Prostate gland (tissue), 2 donors: Measurements from ENCODE around the gene HOXD11. TPM values are rescaled to one million over a fixed set of nuclear protein-coding genes. Genes with fewer than 3 reads are reported as not detected.

Experiments used
- DNase-seq: peaks from one replicate; pipeline ENCODE4 v3.0.0-alpha.2; 2019; ENCODE audit warnings: low spot score
- H3K27ac ChIP-seq, 2 donors: fragments of 200-600 bp; sonication (generic); 2 replicates each; pipeline ENCODE4 v1.5.1; 2017 to 2019
- H3K27me3 ChIP-seq: fragments of 200-600 bp; sonication (generic); replicated peaks from 2 replicates; pipeline ENCODE4 v1.5.1; 2019; ENCODE audit not compliant: insufficient read depth
- H3K36me3 ChIP-seq, 2 donors: fragments of 200-600 bp; sonication (generic); 1 replicate in 1 of 2; 2 replicates in 1 of 2; pipeline versions ENCODE4 v1.5.1 to v1.8.1; 2017 to 2019
- H3K4me1 ChIP-seq: fragments of 200-600 bp; sonication (generic); replicated peaks from 2 replicates; pipeline ENCODE4 v1.5.1; 2019
- H3K4me3 ChIP-seq, 2 donors: fragments of 200-600 bp; sonication (generic); 2 replicates each; pipeline ENCODE4 v1.5.1; 2017 to 2019
- H3K9me3 ChIP-seq: fragments of 200-600 bp; sonication (generic); 2 replicates; pipeline ENCODE4 v1.5.1; 2017
- POLR2A ChIP-seq: fragments of 450-650 bp; IDR thresholded peaks from one replicate; pipeline ENCODE4 v1.6.1; 2016; ENCODE audit warnings: antibody characterized with exemption, mild to moderate bottlenecking
- POLR2AphosphoS5 ChIP-seq: sonication (generic); formaldehyde crosslinking; IDR thresholded peaks from one replicate; pipeline ENCODE4 v1.6.1; 2017; ENCODE audit warnings: antibody characterized with exemption
- WGBS: methylation state at CpG from one replicate; pipeline ENCODE4 v1.1.5; 2018; 5-methylcytosine and 5-hydroxymethylcytosine counted together
- intact Hi-C: fragments of 100-400 bp; cut with DNase I; formaldehyde crosslinking; loops from one replicate; pipeline ENCODE4 v1.14.2; 2022
- total RNA-seq, 2 donors: library from RNA; depleted of rRNA; stranded (reverse); fragments of >200 nt; gene quantifications; one replicate each; pipeline ENCODE4 v1.1.0, GENCODE V29; 2016
- TF ChIP-seq, protein P1 (sequence below), 4 experiments: fragments of 200-600 bp in 2 of 4; fragments of 450-650 bp in 2 of 4; sonication (generic) in 2 of 4; IDR thresholded peaks; 1 replicate in 3 of 4; 2 replicates in 1 of 4; pipeline ENCODE4 v1.5.1; 2016 to 2019; ENCODE audit warnings: antibody characterized with exemption in 4 of 4, mild to moderate bottlenecking in 2 of 4, moderate library complexity in 2 of 4

The HOXD11 gene
- total RNA-seq, 2 donors from 2014 or later = 8.0 to 14.9 TPM

DNA sequence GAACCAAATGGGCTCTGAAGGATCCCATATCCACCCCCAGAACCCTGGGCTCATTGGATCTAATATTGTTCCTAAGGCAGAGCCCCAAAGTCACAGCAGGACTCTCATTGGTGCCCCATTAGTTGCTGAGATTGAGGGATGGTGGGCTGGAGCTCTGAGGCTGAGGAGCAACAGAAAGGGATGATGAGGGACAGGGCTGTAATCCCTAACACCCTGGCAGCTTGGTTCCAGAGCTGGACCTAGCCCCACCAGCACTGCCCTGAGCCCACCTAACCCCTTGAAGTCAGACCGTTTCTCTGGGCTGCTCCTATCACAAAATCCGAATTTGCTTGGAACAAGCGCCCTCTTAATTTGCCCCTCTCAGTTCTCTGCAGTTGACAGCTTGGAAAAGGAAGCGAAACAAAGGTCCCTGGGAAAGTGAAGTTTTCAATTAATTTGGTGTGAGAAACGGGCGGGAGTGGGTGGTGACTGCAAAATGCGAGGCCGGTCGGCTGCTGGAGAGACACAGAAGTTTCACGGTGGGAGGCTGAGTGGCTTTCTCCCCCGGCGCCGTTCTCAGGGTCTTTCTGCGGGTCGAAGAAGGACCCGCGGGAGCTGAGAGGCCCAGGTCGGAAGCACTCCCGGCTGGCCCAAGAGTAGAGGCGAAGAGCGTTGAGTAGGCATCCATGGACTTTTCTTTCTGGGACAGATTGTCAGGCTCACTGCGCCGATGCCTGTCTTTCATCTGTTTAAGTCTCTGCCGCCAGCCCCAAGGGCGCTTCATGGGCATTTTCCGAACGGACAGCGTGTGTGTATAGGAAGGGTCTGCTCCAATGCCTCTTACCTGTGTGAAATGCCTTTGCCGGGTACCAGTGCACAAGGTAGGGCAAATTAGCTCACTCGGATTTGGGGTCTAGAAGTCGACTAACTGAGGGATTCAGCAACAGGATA, 15.5 kb upstream of the HOXD11 start:
- H3K27ac ChIP-seq = peak overlapping the region; percentile 72 to 80
- no peak overlapping the region for H3K4me3 ChIP-seq
- no peak for TF ChIP-seq POLR2AphosphoS5
- TF ChIP-seq POLR2A = no peak
- TF ChIP-seq, protein P1, sequence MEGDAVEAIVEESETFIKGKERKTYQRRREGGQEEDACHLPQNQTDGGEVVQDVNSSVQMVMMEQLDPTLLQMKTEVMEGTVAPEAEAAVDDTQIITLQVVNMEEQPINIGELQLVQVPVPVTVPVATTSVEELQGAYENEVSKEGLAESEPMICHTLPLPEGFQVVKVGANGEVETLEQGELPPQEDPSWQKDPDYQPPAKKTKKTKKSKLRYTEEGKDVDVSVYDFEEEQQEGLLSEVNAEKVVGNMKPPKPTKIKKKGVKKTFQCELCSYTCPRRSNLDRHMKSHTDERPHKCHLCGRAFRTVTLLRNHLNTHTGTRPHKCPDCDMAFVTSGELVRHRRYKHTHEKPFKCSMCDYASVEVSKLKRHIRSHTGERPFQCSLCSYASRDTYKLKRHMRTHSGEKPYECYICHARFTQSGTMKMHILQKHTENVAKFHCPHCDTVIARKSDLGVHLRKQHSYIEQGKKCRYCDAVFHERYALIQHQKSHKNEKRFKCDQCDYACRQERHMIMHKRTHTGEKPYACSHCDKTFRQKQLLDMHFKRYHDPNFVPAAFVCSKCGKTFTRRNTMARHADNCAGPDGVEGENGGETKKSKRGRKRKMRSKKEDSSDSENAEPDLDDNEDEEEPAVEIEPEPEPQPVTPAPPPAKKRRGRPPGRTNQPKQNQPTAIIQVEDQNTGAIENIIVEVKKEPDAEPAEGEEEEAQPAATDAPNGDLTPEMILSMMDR (IDR thresholded peaks at IDR 0.05) = no peak
- peaks cover 19% of the 10 kb centered on the region for H3K27me3 ChIP-seq
- no peaks in the 10 kb centered on the region for H3K9me3 ChIP-seq
- no peaks in the 10 kb centered on the region for H3K4me1 ChIP-seq
- WGBS = 72% methylated on average over 31 of the region's 31 CpGs
- DNase-seq = no peak
- intact Hi-C loops = loop anchor here (5.0 kb wide), 1 partner anchor 924 kb away; the partner anchor contains the start of gene ATF2
- H3K36me3 ChIP-seq = no peaks in the 10 kb centered on the region

DNA sequence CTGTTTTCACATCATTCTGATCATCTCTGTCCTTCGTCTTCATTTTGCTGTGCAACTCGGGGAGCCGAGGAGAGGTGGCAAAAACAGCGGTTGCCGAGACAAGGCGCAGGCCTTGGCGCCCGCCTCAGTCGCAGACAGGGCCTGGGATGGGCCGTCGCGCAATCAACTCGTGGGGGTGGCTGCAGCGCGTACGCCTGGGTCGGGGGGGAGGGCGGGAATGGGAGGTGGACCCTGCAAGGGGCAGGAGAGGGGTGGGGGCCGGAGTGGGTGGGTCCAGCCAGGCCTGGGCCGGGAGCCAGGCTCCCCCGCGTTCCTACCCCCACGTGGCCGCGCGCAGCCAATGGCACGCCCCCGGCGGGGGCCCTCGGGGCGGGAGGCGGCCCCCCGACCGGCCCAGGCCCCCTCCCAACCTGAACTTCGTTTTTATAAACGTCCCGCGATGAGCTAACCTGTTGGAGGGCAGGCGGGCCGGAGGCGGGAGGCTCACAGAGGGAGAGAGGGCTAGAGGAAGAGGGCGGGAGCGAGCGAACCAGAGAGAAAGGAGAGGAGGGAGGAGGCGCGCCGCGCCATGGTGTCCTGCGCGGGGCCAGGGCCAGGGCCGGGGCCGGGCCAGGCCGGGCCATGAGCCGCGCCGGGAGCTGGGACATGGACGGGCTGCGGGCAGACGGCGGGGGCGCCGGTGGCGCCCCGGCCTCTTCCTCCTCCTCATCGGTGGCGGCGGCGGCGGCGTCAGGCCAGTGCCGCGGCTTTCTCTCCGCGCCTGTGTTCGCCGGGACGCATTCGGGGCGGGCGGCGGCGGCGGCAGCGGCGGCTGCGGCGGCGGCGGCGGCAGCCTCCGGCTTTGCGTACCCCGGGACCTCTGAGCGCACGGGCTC, 14.6 kb upstream of the HOXD11 start, which contains the start of gene HOXD13:
TSS of gene HOXD13 (plus strand) at position 452 of the 875 bp plus-strand sequence. CDS start at position 622, 170 bp downstream.
- 1% methylated on average over 61 of the region's 95 CpGs for WGBS
- peak; percentile 81 for DNase-seq
- H3K4me3 ChIP-seq = peak within 1 kb of the TSS; percentile 42 to 43
- intact Hi-C loops = loop anchor here (5.0 kb wide), 1 partner anchor 925 kb away; the partner anchor contains the start of gene ATF2
- no peaks in the 10 kb centered on the region for H3K9me3 ChIP-seq
- peaks cover 17% of the 10 kb centered on the region for H3K27me3 ChIP-seq
- TF ChIP-seq POLR2A (peak; percentile 99), POLR2AphosphoS5 (peak; percentile 90)
- TF ChIP-seq, protein P1 (IDR thresholded peaks at IDR 0.05) = peak in 1 of 4 experiments; percentile 4
- H3K27ac ChIP-seq = peak within 1 kb of the TSS; percentile 72 to 80
- H3K36me3 ChIP-seq = no peaks in the 10 kb centered on the region
- H3K4me1 ChIP-seq = no peaks in the 10 kb centered on the region

DNA sequence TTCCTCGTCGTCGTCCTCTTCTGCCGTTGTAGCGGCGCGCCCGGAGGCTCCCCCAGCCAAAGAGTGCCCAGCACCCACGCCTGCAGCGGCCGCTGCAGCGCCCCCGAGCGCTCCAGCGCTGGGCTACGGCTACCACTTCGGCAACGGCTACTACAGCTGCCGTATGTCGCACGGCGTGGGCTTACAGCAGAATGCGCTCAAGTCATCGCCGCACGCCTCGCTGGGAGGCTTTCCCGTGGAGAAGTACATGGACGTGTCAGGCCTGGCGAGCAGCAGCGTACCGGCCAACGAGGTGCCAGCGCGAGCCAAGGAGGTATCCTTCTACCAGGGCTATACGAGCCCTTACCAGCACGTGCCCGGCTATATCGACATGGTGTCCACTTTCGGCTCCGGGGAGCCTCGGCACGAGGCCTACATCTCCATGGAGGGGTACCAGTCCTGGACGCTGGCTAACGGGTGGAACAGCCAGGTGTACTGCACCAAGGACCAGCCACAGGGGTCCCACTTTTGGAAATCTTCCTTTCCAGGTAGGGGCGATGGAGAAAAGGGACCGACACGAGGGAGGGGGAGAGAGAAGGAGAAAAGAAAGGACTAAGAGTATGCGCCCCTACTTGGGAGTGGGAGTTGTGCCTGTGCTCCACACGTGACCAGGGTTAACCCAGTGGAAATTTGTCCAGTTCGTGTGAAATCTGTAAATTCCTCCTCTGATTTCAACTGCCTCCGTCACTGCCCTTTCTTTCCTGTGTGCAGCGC, 13.8 kb upstream of the HOXD11 start:
- H3K27ac ChIP-seq = peak overlapping the region; percentile 72 to 80
- DNase-seq = no peak
- H3K9me3 ChIP-seq = no peaks in the 10 kb centered on the region
- TF ChIP-seq POLR2AphosphoS5 = no peak
- TF ChIP-seq, protein P1 (IDR thresholded peaks at IDR 0.05) = peak in 2 of 4 experiments; percentile 3 to 15
- TF ChIP-seq POLR2A = no peak
- peak overlapping the region; percentile 42 to 43 for H3K4me3 ChIP-seq
- 3% methylated on average over 31 of the region's 53 CpGs for WGBS
- no peaks in the 10 kb centered on the region for H3K36me3 ChIP-seq
- peaks cover 15% of the 10 kb centered on the region for H3K27me3 ChIP-seq
- intact Hi-C loops = loop anchor here (5.0 kb wide), 1 partner anchor 926 kb away; the partner anchor contains the start of gene ATF2
- H3K4me1 ChIP-seq = no peaks in the 10 kb centered on the region

DNA sequence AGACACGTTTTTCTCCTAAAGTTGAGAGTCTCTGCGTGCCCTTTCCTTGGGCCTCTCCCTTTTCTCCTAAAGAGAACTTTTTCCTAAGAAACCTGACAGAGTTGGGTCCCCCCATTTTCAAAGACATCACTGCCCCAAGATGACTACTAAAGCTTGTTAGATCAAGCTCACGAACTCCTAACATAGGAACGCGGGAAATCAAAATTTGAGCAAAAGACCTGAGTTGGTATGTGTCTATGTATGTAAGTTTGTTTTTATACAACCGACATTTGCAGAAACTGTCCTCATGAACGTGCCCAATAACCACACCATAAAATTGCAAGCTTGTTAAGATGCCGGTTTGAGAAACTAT, 13.2 kb upstream of the HOXD11 start:
- peak overlapping the region; percentile 42 to 43 for H3K4me3 ChIP-seq
- intact Hi-C loops = loop anchor here (5.0 kb wide), 1 partner anchor 927 kb away; the partner anchor contains the start of gene ATF2

More for the DNA sequence above, 13.2 kb upstream of the HOXD11 start:
- peak overlapping the region; percentile 72 to 80 for H3K27ac ChIP-seq
- H3K4me1 ChIP-seq = no peaks in the 10 kb centered on the region
- DNase-seq = no peak
- WGBS = 17% methylated on average over 8 of the region's 8 CpGs
- peaks cover 18% of the 10 kb centered on the region for H3K27me3 ChIP-seq
- TF ChIP-seq POLR2AphosphoS5 (no peak), POLR2A (no peak)
- TF ChIP-seq, protein P1 (IDR thresholded peaks at IDR 0.05) = no peak
- H3K36me3 ChIP-seq = no peaks in the 10 kb centered on the region
- no peaks in the 10 kb centered on the region for H3K9me3 ChIP-seq
